LNCaP clone FGC (cell line): ENCODE results near the gene CNGA2.
"Not testable (repeated sequence)": the region's sequence is repeated elsewhere in the genome, so short reads cannot be mapped to it uniquely, and the experiment has no call there.

Experiments used
- DNase-seq: peaks from one replicate; pipeline ENCODE4 v3.0.0-alpha.2; 2011; ENCODE audit warnings: low read depth
- H3K4me3 ChIP-seq: 2 replicates; pipeline ENCODE4 v1.5.1; 2011; ENCODE audit warnings: mild to moderate bottlenecking, low read depth, low read length, control low read depth
- TF ChIP-seq, protein P1 (sequence below): IDR thresholded peaks from 2 replicates; pipeline ENCODE4 v1.5.1; 2012; ENCODE audit warnings: mild to moderate bottlenecking; ENCODE audit not compliant: control insufficient read depth, insufficient read depth; ENCODE audit errors: extremely low read depth

CNGA2 gene

DNA sequence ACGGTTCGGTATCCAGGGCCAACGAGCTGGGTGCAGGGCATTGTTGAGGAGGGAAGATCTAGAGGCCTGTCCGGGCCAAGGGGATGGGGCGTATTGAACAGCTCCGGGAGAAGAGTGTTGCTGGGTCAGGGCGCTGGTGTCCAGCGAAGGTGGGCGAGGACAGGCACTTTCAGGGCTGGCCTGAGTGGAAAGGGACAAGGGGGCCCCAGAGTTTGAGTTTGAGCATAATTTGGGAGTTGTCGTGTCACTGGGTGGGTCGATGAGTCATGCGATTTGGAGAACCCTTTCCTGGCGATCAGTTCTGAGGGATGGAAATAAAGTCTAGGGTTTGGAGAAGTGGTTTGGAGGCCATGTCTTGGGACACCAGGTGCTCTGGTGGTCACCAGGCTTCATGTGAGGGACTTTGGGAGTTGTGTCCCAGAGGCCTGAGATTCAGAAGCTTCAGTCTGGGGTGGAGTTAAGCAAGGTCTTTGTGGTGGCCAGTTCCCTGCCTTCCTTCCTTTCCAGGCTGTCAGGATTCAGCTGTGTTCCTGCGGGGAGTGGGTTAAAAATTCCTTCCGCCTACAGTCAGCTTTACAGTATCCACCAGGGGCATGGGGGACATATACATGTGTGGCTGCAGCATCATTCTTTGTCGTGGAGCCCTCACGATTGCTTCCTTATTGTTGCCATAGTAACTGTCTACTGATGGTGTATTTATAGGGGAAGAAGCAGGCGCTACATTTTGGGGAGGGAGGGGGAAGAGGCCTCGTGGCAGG is 38.8 kb upstream of the CNGA2 start:
- no peak for DNase-seq
- TF ChIP-seq, protein P1, sequence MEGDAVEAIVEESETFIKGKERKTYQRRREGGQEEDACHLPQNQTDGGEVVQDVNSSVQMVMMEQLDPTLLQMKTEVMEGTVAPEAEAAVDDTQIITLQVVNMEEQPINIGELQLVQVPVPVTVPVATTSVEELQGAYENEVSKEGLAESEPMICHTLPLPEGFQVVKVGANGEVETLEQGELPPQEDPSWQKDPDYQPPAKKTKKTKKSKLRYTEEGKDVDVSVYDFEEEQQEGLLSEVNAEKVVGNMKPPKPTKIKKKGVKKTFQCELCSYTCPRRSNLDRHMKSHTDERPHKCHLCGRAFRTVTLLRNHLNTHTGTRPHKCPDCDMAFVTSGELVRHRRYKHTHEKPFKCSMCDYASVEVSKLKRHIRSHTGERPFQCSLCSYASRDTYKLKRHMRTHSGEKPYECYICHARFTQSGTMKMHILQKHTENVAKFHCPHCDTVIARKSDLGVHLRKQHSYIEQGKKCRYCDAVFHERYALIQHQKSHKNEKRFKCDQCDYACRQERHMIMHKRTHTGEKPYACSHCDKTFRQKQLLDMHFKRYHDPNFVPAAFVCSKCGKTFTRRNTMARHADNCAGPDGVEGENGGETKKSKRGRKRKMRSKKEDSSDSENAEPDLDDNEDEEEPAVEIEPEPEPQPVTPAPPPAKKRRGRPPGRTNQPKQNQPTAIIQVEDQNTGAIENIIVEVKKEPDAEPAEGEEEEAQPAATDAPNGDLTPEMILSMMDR = no peak
- no peak overlapping the region for H3K4me3 ChIP-seq

DNA sequence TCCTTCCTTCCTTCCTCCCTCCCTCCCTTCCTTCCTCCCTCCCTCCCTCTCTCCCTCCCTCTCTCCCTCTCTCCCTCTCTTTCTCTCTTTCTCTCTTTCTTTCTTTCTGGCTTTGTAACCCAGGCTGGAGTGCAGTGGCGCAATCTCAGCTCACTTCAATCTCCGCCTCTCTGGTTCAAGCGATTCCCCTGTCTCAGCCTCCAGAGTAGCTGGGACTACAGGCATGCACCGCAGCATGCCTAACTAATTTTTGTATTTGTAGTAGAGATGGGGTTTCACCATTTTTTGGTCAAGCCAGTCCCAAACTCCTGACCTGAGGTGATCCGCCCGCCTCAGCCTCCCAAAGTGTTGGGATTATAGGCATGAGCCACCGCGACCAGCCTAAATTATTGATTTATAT is 37.5 kb upstream of the CNGA2 start:
- not testable (repeated sequence) for DNase-seq, H3K4me3 ChIP-seq

DNA sequence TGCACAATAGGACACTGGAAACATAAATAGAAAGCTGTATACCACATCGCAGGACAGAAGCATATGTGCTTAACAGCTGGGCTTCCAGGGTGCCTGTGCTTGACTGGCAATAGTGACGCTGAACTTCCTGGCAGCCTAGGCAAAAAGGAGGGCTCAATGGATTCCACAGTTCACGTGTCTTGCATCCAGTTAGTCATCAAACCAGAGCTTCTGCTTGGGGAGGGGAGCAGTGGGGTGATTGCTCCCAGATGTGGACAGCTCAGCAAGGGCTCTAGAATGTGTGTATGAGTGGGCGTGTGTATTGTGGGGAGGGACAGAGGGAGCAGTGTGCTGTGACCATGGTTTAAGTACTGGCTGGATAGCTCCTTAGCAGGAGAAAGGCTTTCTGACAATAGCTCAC is 37.0 kb upstream of the CNGA2 start:
- no peak for DNase-seq
- TF ChIP-seq, protein P1 = no peak
- no peak overlapping the region for H3K4me3 ChIP-seq

DNA sequence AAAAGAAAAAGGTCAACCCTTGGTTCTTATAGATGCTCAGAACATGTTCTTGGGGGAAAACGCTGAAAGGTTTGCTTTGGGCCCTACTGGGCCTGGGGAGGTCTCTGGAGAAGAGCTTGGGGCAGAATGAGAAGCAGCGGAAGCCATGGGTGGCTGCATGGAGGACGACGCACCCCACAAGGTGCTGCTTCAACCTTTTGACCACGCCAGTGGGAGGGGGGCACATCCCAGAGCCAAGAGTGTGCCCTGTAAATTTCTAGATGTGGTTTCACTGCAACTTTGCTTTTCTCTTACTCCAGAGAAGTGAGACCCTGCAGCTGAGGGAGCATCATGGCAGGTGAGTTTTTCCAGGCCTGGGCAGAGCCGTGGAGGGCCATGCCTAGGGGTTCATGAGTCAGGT is 36.1 kb upstream of the CNGA2 start:
- no peak overlapping the region for H3K4me3 ChIP-seq
- TF ChIP-seq, protein P1 = no peak
- no peak for DNase-seq

- TF ChIP-seq, protein P1 = no peak
Measured at GRCh38 chrX:151699746-151700145, 34.8 kb upstream of the CNGA2 start.

DNA sequence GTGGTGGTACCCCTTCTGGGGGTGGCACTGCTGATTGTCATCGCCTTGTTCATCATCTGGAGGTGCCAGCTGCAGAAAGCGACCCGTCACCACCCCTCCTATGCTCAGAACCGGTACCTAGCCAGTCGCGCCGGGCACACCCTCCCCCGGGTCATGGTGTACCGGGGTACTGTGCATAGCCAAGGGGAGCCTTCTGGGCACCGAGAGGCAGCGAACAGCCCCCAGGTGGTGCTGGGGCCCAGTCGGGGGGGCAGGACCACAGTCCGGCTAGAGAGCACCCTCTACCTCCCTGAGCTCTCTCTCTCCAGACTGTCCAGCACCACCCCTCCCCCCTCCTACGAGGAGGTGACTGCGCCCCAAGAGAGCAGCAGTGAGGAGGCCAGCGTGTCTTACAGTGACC is 34.0 kb upstream of the CNGA2 start:
- DNase-seq = no peak
- TF ChIP-seq, protein P1 = no peak
- no peak overlapping the region for H3K4me3 ChIP-seq

More at GRCh38 chrX:151699746-151700145, 34.8 kb upstream of the CNGA2 start:
- no peak for DNase-seq
- H3K4me3 ChIP-seq = no peak overlapping the region

DNA sequence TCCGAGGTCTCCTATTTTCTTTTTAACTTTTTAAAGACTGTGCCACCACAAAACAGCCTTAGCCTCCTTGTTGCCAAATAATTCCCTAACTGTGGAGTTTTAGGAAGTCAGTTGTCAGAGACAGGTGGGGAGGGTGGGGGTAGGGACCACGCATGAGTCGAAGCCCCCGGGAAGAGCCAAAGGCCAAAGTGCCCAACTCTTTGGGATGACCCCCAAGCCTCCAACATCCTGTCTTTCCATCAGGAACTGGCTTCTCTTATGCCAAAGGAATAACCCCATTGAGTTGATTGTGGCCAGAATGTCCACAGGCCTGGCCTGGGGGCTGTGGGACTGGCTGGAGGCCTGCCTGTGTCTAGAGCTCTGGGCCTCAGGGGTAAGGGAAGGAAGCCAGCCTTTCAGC is 33.5 kb upstream of the CNGA2 start:
- DNase-seq = no peak
- H3K4me3 ChIP-seq = no peak overlapping the region
- TF ChIP-seq, protein P1 = no peak
